ENCODE results near the gene OAF.

Gene OAF

GRCh38 chr11:120245434-120245833, 34.6 kb downstream of the OAF start:
- no peak for TF ChIP-seq RAD21 (IDR thresholded peaks at IDR 0.05; ENCODE audit: low read depth)
- TF ChIP-seq FOXM1 (IDR thresholded peaks at IDR 0.05; ENCODE audit: borderline replicate concordance, low read depth): no peak
- TF ChIP-seq CEBPB (IDR thresholded peaks at IDR 0.05): no peak
- TF ChIP-seq REST (IDR thresholded peaks at IDR 0.05; ENCODE audit: low read depth): no peak
- TF ChIP-seq TAF1 (IDR thresholded peaks at IDR 0.05; ENCODE audit: low read depth): no peak
- no peak for TF ChIP-seq MAX (IDR thresholded peaks at IDR 0.05)
- TF ChIP-seq YY1 (IDR thresholded peaks at IDR 0.05; ENCODE audit: low read depth): no peak
- TF ChIP-seq TCF12 (IDR thresholded peaks at IDR 0.05; ENCODE audit: low read depth): no peak
- no peak for TF ChIP-seq CREB1 (IDR thresholded peaks at IDR 0.05; ENCODE audit: low read depth)
- TF ChIP-seq EGR1 (IDR thresholded peaks at IDR 0.05): no peak
- no peak for TF ChIP-seq ZBTB7A (IDR thresholded peaks at IDR 0.05; ENCODE audit: low read depth)
- no peak for TF ChIP-seq TEAD4 (IDR thresholded peaks at IDR 0.05)
- no peak for TF ChIP-seq USF1 (IDR thresholded peaks at IDR 0.05)
- no peak for TF ChIP-seq EP300 (IDR thresholded peaks at IDR 0.05; ENCODE audit: borderline replicate concordance)
- no peak for TF ChIP-seq NFIC (IDR thresholded peaks at IDR 0.05)

- TF ChIP-seq TAF1 (IDR thresholded peaks at IDR 0.05; ENCODE audit: low read depth): no peak
These were observed 37.9 kb downstream of the OAF start for GRCh38 chr11:120248551-120249278.

GRCh38 chr11:120249279-120250262, 38.7 kb downstream of the OAF start:
- TF ChIP-seq ZBTB7A (IDR thresholded peaks at IDR 0.05; ENCODE audit: low read depth): no peak
- no peak for TF ChIP-seq CREB1 (IDR thresholded peaks at IDR 0.05; ENCODE audit: low read depth)
- no peak for TF ChIP-seq REST (IDR thresholded peaks at IDR 0.05; ENCODE audit: low read depth)
- no peak for TF ChIP-seq NFIC (IDR thresholded peaks at IDR 0.05)
- no peak for TF ChIP-seq EGR1 (IDR thresholded peaks at IDR 0.05)
- TF ChIP-seq EP300 (IDR thresholded peaks at IDR 0.05; ENCODE audit: borderline replicate concordance): no peak
- TF ChIP-seq TAF1 (IDR thresholded peaks at IDR 0.05; ENCODE audit: low read depth): no peak
- TF ChIP-seq USF1 (IDR thresholded peaks at IDR 0.05): no peak
- no peak for TF ChIP-seq TCF12 (IDR thresholded peaks at IDR 0.05; ENCODE audit: low read depth)
- TF ChIP-seq YY1 (IDR thresholded peaks at IDR 0.05; ENCODE audit: low read depth): no peak
- TF ChIP-seq TEAD4 (IDR thresholded peaks at IDR 0.05): no peak
- TF ChIP-seq RAD21 (IDR thresholded peaks at IDR 0.05; ENCODE audit: low read depth): no peak
- TF ChIP-seq CEBPB (IDR thresholded peaks at IDR 0.05): no peak
- TF ChIP-seq MAX (IDR thresholded peaks at IDR 0.05): no peak
- no peak for TF ChIP-seq FOXM1 (IDR thresholded peaks at IDR 0.05; ENCODE audit: borderline replicate concordance, low read depth)

GRCh38 chr11:120254788-120255518, 44.1 kb downstream of the OAF start:
- TF ChIP-seq USF1 (IDR thresholded peaks at IDR 0.05): no peak
- TF ChIP-seq TCF12 (IDR thresholded peaks at IDR 0.05; ENCODE audit: low read depth): no peak
- TF ChIP-seq ZBTB7A (IDR thresholded peaks at IDR 0.05; ENCODE audit: low read depth): no peak
- no peak for TF ChIP-seq EGR1 (IDR thresholded peaks at IDR 0.05)
- TF ChIP-seq EP300 (IDR thresholded peaks at IDR 0.05; ENCODE audit: borderline replicate concordance): no peak
- TF ChIP-seq NFIC (IDR thresholded peaks at IDR 0.05): no peak
- no peak for TF ChIP-seq YY1 (IDR thresholded peaks at IDR 0.05; ENCODE audit: low read depth)
- no peak for TF ChIP-seq TEAD4 (IDR thresholded peaks at IDR 0.05)
- no peak for TF ChIP-seq FOXM1 (IDR thresholded peaks at IDR 0.05; ENCODE audit: borderline replicate concordance, low read depth)
- no peak for TF ChIP-seq CREB1 (IDR thresholded peaks at IDR 0.05; ENCODE audit: low read depth)
- no peak for TF ChIP-seq TAF1 (IDR thresholded peaks at IDR 0.05; ENCODE audit: low read depth)
- TF ChIP-seq RAD21 (IDR thresholded peaks at IDR 0.05; ENCODE audit: low read depth): no peak
- no peak for TF ChIP-seq MAX (IDR thresholded peaks at IDR 0.05)
